Calu3 (cell line): Measurements from ENCODE around the gene MCF2L2. TPM values are rescaled to one million over a fixed set of nuclear protein-coding genes. Genes with fewer than 3 reads are reported as not detected.

Experiments used
- BruUV-seq: library from RNA; stranded (reverse); fragments of 400-500 nt; replicated peaks from 2 replicates; lab custom pipeline; 2021; lab: Mats Ljungman, UMichigan
- CTCF ChIA-PET: fragments of 300-600 bp; sonication (Branson Sonifier 250); formaldehyde crosslinking; loops from one replicate; lab custom pipeline; 2022; ENCODE audit warnings: antibody characterized with exemption; lab: Charles Lee
- DNase-seq: peaks from one replicate; pipeline ENCODE4 v3.0.0; 2022
- H3K27ac Mint-ChIP-seq: one replicate; pipeline ENCODE4 v1.8.0; 2022; ENCODE audit warnings: mixed read lengths; ENCODE audit not compliant: unreplicated experiment
- H3K27me3 Mint-ChIP-seq: one replicate; pipeline ENCODE4 v1.8.0; 2022; ENCODE audit warnings: mixed read lengths; ENCODE audit not compliant: unreplicated experiment
- H3K36me3 Mint-ChIP-seq: one replicate; pipeline ENCODE4 v1.8.0; 2022; ENCODE audit warnings: mild to moderate bottlenecking, moderate library complexity, mixed read lengths; ENCODE audit not compliant: insufficient read depth, unreplicated experiment
- H3K4me1 Mint-ChIP-seq: one replicate; pipeline ENCODE4 v1.8.0; 2022; ENCODE audit warnings: mild to moderate bottlenecking, low read depth, mixed read lengths; ENCODE audit not compliant: unreplicated experiment
- H3K4me3 Mint-ChIP-seq: one replicate; pipeline ENCODE4 v1.8.0; 2022; ENCODE audit warnings: mild to moderate bottlenecking, low read depth, moderate library complexity, mixed read lengths; ENCODE audit not compliant: unreplicated experiment
- H3K9me3 Mint-ChIP-seq: one replicate; pipeline ENCODE4 v1.8.0; 2022; ENCODE audit warnings: low read depth, mixed read lengths; ENCODE audit not compliant: unreplicated experiment
- CTCF ChIP-seq: fragments of 200-600 bp; IDR thresholded peaks from one replicate; pipeline ENCODE4 v1.8.0; 2022; ENCODE audit warnings: antibody characterized with exemption; ENCODE audit not compliant: unreplicated experiment
- intact Hi-C: fragments of 100-400 bp; cut with micrococcal nuclease; formaldehyde crosslinking; loops from one replicate; pipeline ENCODE4 v1.10.0; 2022; ENCODE audit not compliant: unreplicated experiment
- total RNA-seq: library from RNA; stranded (reverse); gene quantifications from 2 replicates; pipeline ENCODE4 v1.2.3, GENCODE V29; 2022

MCF2L2 gene
- total RNA-seq, 1 experiment from 2014 or later = 0.35 TPM

GRCh38 chr3:183300996-183301562, 127.3 kb downstream of the MCF2L2 start:
- no TSS peak for BruUV-seq
- no peaks in the 10 kb centered on the region for H3K27me3 Mint-ChIP-seq
- intact Hi-C loops = no loop called here
- no peak for DNase-seq
- peaks cover 2% of the 10 kb centered on the region for H3K9me3 Mint-ChIP-seq
- no peak for TF ChIP-seq CTCF
- no peak overlapping the region for H3K27ac Mint-ChIP-seq
- peaks cover 48% of the 10 kb centered on the region for H3K4me1 Mint-ChIP-seq
- CTCF ChIA-PET = interaction anchor here (0.9 kb wide), 1 partner anchor 15 kb away, joined by 3 read pairs; no protein-coding TSS in a partner anchor
- H3K36me3 Mint-ChIP-seq = peaks cover 5% of the 10 kb centered on the region
- no peak overlapping the region for H3K4me3 Mint-ChIP-seq

GRCh38 chr3:183299976-183300375, 128.4 kb downstream of the MCF2L2 start:
- intact Hi-C loops = no loop called here
- H3K4me3 Mint-ChIP-seq = no peak overlapping the region
- CTCF ChIA-PET = no interaction called here
- no peaks in the 10 kb centered on the region for H3K27me3 Mint-ChIP-seq
- TF ChIP-seq CTCF = no peak
- no peak for DNase-seq
- peaks cover 57% of the 10 kb centered on the region for H3K4me1 Mint-ChIP-seq
- H3K27ac Mint-ChIP-seq = no peak overlapping the region
- peaks cover 2% of the 10 kb centered on the region for H3K9me3 Mint-ChIP-seq
- BruUV-seq = no TSS peak
- H3K36me3 Mint-ChIP-seq = peaks cover 12% of the 10 kb centered on the region

- no TSS peak for BruUV-seq
- peaks cover 53% of the 10 kb centered on the region for H3K4me1 Mint-ChIP-seq
- intact Hi-C loops = no loop called here
- peaks cover 12% of the 10 kb centered on the region for H3K36me3 Mint-ChIP-seq
- peaks cover 2% of the 10 kb centered on the region for H3K9me3 Mint-ChIP-seq
- no peak overlapping the region for H3K27ac Mint-ChIP-seq
- no peak for TF ChIP-seq CTCF
- no peak overlapping the region for H3K4me3 Mint-ChIP-seq
- DNase-seq = peak; percentile 50
- H3K27me3 Mint-ChIP-seq = no peaks in the 10 kb centered on the region
- CTCF ChIA-PET = interaction anchor here (0.7 to 1.9 kb wide), 4 partner anchors 9 to 30 kb away, joined by 3 to 6 read pairs (median 4); no protein-coding TSS in a partner anchor
These were observed 129.7 kb downstream of the MCF2L2 start for GRCh38 chr3:183298701-183299153.

- DNase-seq = no peak
- intact Hi-C loops = no loop called here
- Mint-ChIP-seq H3K4me1 (peaks cover 52% of the 10 kb centered on the region), H3K27me3 (no peaks in the 10 kb centered on the region), H3K9me3 (peaks cover 2% of the 10 kb centered on the region), H3K27ac (no peak overlapping the region), H3K36me3 (peaks cover 12% of the 10 kb centered on the region), H3K4me3 (no peak overlapping the region)
- CTCF ChIA-PET = no interaction called here
- TF ChIP-seq CTCF = no peak
- BruUV-seq = no TSS peak
These were observed 131.5 kb downstream of the MCF2L2 start for GRCh38 chr3:183296944-183297343.
